ENCODE data around the gene ABTB2. TPM values are rescaled to one million over a fixed set of nuclear protein-coding genes. Genes with fewer than 3 reads are reported as not detected.

ABTB2 gene
- total RNA-seq, 6 donors from 2014 or later, result 1.4 to 6.8 (median 4.7) TPM

DNA sequence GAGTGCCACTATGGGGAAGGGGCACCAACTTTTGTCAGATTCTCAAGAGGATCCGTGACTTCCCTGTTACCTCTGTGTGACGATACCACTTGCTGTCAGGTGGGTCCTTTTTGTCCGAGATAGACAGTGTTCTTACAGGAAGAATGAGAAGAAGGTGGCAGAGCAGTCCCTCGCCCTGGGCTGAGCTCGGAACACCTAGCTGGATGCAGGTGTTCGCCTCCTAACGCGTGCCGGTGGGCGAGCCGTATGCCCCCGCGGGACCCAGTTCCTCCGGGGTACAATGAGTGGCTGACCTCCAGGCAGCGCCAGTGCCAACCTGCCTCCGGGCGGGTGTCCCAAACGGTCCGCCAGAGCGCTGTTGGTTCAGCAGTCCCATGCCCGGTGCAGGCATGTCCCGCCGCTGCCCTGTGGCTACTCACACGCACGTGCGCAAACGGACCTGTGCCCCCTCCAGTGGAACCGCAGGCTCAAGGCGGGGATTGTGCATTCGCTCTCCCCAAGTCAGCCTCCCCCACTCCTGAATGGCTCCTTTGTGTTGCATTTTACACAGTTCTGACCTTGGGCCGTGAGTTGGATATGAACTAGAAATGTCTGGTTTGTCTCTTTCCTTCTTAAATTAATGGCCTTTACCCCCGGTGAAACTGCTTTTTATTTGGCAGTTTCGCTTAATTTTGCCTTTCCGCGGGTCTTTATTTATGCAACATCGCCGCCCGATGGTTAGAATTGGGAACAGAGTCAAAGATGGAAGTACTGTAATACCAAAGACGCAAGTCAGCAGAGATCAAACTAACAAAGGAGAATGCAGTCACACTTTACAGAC, 1.1 kb upstream of the ABTB2 start:
- H3K9me3 ChIP-seq, result no peaks in the 10 kb centered on the region
- peak overlapping the region; percentile 51 to 72 (median 52) for H3K27ac ChIP-seq
- WGBS, 2 donors, result 0 to 1% methylated on average over 20 to 36 of the region's 39 CpGs
- H3K36me3 ChIP-seq, result no peaks in the 10 kb centered on the region
- DNase-seq (peak; percentile 79 to 90), ATAC-seq (ENCODE audit: low FRiP score in 2 of 2) (peak; percentile 48 to 68)
- H3K27me3 ChIP-seq, result peaks cover 0 to 4% (median 0%) of the 10 kb centered on the region in 4 donors
- H3K4me3 ChIP-seq, result peak overlapping the region; percentile 50 to 62 (median 52)
- H3K4me1 ChIP-seq, result peaks cover 25 to 33% (median 27%) of the 10 kb centered on the region in 4 donors
- no peak for TF ChIP-seq EP300 (IDR thresholded peaks at IDR 0.05)
- TF ChIP-seq POLR2A (IDR thresholded peaks at IDR 0.05), result no peak
- TF ChIP-seq, protein P1, sequence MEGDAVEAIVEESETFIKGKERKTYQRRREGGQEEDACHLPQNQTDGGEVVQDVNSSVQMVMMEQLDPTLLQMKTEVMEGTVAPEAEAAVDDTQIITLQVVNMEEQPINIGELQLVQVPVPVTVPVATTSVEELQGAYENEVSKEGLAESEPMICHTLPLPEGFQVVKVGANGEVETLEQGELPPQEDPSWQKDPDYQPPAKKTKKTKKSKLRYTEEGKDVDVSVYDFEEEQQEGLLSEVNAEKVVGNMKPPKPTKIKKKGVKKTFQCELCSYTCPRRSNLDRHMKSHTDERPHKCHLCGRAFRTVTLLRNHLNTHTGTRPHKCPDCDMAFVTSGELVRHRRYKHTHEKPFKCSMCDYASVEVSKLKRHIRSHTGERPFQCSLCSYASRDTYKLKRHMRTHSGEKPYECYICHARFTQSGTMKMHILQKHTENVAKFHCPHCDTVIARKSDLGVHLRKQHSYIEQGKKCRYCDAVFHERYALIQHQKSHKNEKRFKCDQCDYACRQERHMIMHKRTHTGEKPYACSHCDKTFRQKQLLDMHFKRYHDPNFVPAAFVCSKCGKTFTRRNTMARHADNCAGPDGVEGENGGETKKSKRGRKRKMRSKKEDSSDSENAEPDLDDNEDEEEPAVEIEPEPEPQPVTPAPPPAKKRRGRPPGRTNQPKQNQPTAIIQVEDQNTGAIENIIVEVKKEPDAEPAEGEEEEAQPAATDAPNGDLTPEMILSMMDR (IDR thresholded peaks at IDR 0.05), result peak; percentile 65 to 95 (median 82)
- TF ChIP-seq POLR2AphosphoS5 (IDR thresholded peaks at IDR 0.05), result no peak

DNA sequence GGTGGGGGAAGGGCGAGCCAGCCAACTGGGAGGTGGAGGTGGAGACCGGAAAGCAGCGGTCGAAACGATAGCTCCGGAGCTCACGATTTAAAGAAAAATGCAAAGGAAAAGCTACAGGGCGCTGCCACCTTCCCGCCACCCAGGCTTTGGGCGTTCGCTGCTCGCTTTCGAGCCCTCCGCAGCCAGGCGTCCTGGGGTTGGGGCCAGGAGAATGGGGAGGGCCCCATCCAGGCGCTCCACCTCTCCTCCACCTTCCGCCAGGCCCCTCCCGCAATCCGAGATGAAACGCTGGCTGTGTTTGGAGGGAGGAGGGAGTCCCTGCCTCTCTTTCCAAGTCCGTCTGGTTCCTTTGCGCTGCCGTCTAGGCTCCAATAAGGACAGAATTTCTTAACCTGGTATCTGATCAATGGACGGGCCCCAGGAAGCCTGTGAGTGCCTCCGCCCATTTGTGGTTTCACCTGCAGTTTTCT, 483 bp upstream of the ABTB2 start:
- Histone ChIP-seq H3K4me3 (peak overlapping the region; percentile 50 to 62 (median 52)), H3K4me1 (peaks cover 25 to 33% (median 27%) of the 10 kb centered on the region in 4 donors), H3K9me3 (no peaks in the 10 kb centered on the region), H3K27ac (peak overlapping the region; percentile 51 to 72 (median 52)), H3K36me3 (no peaks in the 10 kb centered on the region), H3K27me3 (peaks cover 0 to 4% (median 0%) of the 10 kb centered on the region in 4 donors)
- TF ChIP-seq POLR2AphosphoS5 (IDR thresholded peaks at IDR 0.05) (no peak), EP300 (IDR thresholded peaks at IDR 0.05) (no peak), POLR2A (IDR thresholded peaks at IDR 0.05) (no peak)
- TF ChIP-seq, protein P1 (IDR thresholded peaks at IDR 0.05), result no peak
- 0 to 1% methylated on average over 22 to 25 of the region's 25 CpGs for WGBS, 2 donors
- peak in 1 of 2 donors; percentile 56 for DNase-seq
- ATAC-seq (ENCODE audit: low FRiP score in 2 of 2), result peak; percentile 28 to 68

DNA sequence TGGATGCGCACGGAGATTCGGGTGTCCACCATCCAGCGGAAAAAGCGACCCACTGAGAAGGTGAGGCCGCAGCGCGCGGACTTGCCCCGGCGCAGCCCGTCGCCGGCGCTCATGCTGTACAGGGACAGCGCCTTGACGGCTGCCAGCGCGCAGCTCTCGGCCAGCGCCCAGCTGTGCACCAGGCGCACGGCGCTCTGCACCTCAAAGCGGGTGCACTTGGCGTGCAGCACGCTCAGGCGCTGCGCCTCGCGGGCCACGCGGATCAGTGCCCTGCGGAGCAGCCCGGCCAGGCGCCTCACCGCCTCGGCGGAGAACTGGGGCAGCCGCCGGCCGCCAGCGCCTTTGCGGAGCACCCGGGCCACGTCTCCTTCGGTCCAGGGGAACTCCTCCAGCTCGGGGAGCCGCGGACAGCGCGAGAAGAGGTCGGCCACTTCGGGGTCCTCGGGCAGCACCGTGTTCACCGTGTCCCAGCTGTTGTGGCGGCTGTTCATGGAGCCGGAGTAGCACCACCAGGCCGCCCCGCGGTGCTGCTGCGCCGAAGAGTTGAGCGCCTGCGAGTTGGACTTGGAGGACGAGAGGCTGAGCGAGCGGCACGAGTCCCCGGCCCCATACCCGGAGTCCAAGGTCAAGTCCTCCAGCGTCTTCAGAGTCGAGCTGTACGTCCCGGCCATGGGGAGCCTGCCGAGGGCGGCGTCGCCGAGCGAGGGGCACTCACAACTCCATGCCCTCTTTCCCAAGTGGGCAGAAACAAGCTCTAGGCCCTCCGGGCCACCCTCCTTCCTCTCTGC, 703 bp downstream of the ABTB2 start:
- peak; percentile 61 to 93 for DNase-seq

DNA sequence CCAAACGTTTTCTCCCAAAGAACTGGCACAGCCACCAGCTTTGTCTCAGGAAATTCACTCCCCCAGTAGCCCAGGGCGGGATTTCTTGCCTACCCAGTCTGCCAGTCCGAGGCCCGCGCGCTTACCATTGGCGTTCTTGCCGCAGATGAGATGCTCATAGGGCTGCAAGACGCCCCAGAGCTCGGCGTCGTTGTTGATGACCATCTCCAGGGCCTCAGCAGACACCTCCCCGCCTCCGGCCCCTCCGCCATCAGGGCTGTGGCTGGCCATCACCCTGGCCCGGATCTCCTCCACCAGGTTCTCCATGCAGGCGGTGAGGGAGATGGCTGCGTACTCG, 1.3 kb downstream of the ABTB2 start:
- peak overlapping the region in 1 of 4 donors; percentile 72 for H3K27ac ChIP-seq
- no peaks in the 10 kb centered on the region for H3K9me3 ChIP-seq
- DNase-seq, result no peak
- peaks cover 0 to 4% (median 0%) of the 10 kb centered on the region in 4 donors for H3K27me3 ChIP-seq
- no peak for ATAC-seq (ENCODE audit: low FRiP score in 2 of 2)
- peaks cover 25 to 33% (median 27%) of the 10 kb centered on the region in 4 donors for H3K4me1 ChIP-seq
- no peaks in the 10 kb centered on the region for H3K36me3 ChIP-seq
- H3K4me3 ChIP-seq, result peak overlapping the region; percentile 51 to 62 (median 53)
- TF ChIP-seq POLR2A (IDR thresholded peaks at IDR 0.05) (no peak), POLR2AphosphoS5 (IDR thresholded peaks at IDR 0.05) (no peak), EP300 (IDR thresholded peaks at IDR 0.05) (no peak)
- TF ChIP-seq, protein P1 (IDR thresholded peaks at IDR 0.05), result no peak
- WGBS, 2 donors, result 4% methylated on average over 16 of the region's 19 CpGs; no CpG with 5 or more reads in 1 of the 2 donors

More for the DNA sequence above, 703 bp downstream of the ABTB2 start:
- WGBS, 2 donors, result 1% methylated on average over 13 of the region's 83 CpGs; no CpG with 5 or more reads in 1 of the 2 donors
- H3K4me1 ChIP-seq, result peaks cover 25 to 33% (median 27%) of the 10 kb centered on the region in 4 donors
- H3K27me3 ChIP-seq, result peaks cover 0 to 4% (median 0%) of the 10 kb centered on the region in 4 donors
- TF ChIP-seq POLR2A (IDR thresholded peaks at IDR 0.05), result no peak
- TF ChIP-seq EP300 (IDR thresholded peaks at IDR 0.05), result no peak
- TF ChIP-seq, protein P1 (IDR thresholded peaks at IDR 0.05), result no peak
- TF ChIP-seq POLR2AphosphoS5 (IDR thresholded peaks at IDR 0.05), result no peak
- ATAC-seq (ENCODE audit: low FRiP score in 2 of 2), result peak; percentile 51 to 56
- H3K36me3 ChIP-seq, result no peaks in the 10 kb centered on the region
- no peaks in the 10 kb centered on the region for H3K9me3 ChIP-seq
- H3K4me3 ChIP-seq, result peak overlapping the region; percentile 51 to 62 (median 53)
- H3K27ac ChIP-seq, result peak overlapping the region; percentile 14 to 72 (median 64)

All from upper lobe of left lung (tissue), 6 donors.